Esophagus squamous epithelium (tissue), 4 donors: ENCODE data around the gene ADK.

ENCODE experiments used
- CTCF ChIP-seq, 6 experiments: fragments of 450-650 bp in 4 of 6; fragments of 200-600 bp in 2 of 6; sonication (generic) in 2 of 6; IDR thresholded peaks; one replicate each; pipeline ENCODE4 v1.5.1; 2016 to 2019; ENCODE audit warnings: antibody characterized with exemption in 6 of 6, mild to moderate bottlenecking in 4 of 6, moderate library complexity in 4 of 6
- POLR2A ChIP-seq, 4 donors: fragments of 450-650 bp; IDR thresholded peaks; one replicate each; pipeline ENCODE4 v1.6.1; 2017; ENCODE audit warnings: antibody characterized with exemption in 4 of 4, mild to moderate bottlenecking in 4 of 4, moderate library complexity in 3 of 4

GRCh38 chr10:74685564-74685963 lies 534.5 kb downstream of the ADK start:
- TF ChIP-seq CTCF (IDR thresholded peaks at IDR 0.05): no peak
- TF ChIP-seq POLR2A (IDR thresholded peaks at IDR 0.05): no peak
